Liver (tissue), 3 donors: ENCODE results near the gene PKD1L1.

Experiments used
- EGR1 ChIP-seq, 2 donors: IDR thresholded peaks; 2 replicates each; pipeline ENCODE4 v1.6.1; 2016 to 2018; ENCODE audit warnings: antibody characterized with exemption in 2 of 2, low read depth in 2 of 2
- FOXA1 ChIP-seq: IDR thresholded peaks from 2 replicates; pipeline ENCODE4 v1.6.1; 2016; ENCODE audit warnings: antibody characterized with exemption
- GABPA ChIP-seq, 2 donors: IDR thresholded peaks in 1 of 2; conservative IDR thresholded peaks in 1 of 2; 2 replicates each; pipeline ENCODE4 v1.6.1; 2016; ENCODE audit warnings: antibody characterized with exemption in 2 of 2, mild to moderate bottlenecking in 1 of 2, moderate library complexity in 1 of 2
- JUND ChIP-seq, 2 donors: IDR thresholded peaks; 2 replicates each; pipeline ENCODE4 v1.6.1; 2016; ENCODE audit warnings: antibody characterized with exemption in 2 of 2
- RAD21 ChIP-seq, 2 donors: IDR thresholded peaks; 2 replicates each; pipeline ENCODE4 v1.6.1; 2016; ENCODE audit warnings: antibody characterized with exemption in 2 of 2, mild to moderate bottlenecking in 2 of 2
- RXRA ChIP-seq, 2 donors: IDR thresholded peaks; 2 replicates each; pipeline ENCODE4 v1.6.1; 2017 to 2018; ENCODE audit warnings: antibody characterized with exemption in 2 of 2, mild to moderate bottlenecking in 1 of 2
- SP1 ChIP-seq: IDR thresholded peaks from 2 replicates; pipeline ENCODE4 v1.6.1; 2018; ENCODE audit warnings: antibody characterized with exemption, mild to moderate bottlenecking
- TAF1 ChIP-seq: conservative IDR thresholded peaks from 2 replicates; pipeline ENCODE4 v1.6.1; 2016; ENCODE audit warnings: antibody characterized with exemption, mild to moderate bottlenecking
- TF ChIP-seq, protein P1 (sequence below): IDR thresholded peaks from 2 replicates; pipeline ENCODE4 v1.6.1; 2016; ENCODE audit warnings: antibody characterized with exemption
- TF ChIP-seq, protein P2 (sequence below): fragments of 150-350 bp; IDR thresholded peaks from 2 replicates; pipeline ENCODE4 v1.5.1; 2017; ENCODE audit warnings: improper control_type of control experiment, low read depth, low read length; ENCODE audit not compliant: missing input control
- TF ChIP-seq, protein P3 (sequence below): IDR thresholded peaks from 2 replicates; pipeline ENCODE4 v1.6.1; 2016; ENCODE audit warnings: antibody characterized with exemption
- TF ChIP-seq, protein P4 (sequence below): IDR thresholded peaks from 2 replicates; pipeline ENCODE4 v1.6.1; 2016; ENCODE audit warnings: antibody characterized with exemption
- donor health status: healthy.
- donor health status: healthy.

DNA sequence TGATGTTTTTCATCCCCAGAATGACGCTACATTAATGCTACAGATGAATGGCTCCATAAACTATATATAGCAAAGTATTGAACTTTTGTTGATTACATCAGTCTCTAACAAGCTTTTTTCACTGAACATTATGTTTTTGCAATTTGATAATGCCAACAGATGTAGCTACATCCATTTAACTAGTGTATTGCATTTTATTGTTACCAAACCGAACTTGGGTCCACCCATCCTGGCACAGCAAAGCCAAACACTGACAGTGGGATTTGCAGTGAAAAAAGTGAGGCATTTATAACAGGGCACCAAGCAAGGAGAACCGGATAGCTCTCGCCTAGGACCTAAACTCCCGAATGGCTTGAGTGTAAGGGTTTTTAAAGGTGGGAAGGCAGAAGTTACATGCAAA lies 183.5 kb downstream of the PKD1L1 start:
- TF ChIP-seq, protein P1, sequence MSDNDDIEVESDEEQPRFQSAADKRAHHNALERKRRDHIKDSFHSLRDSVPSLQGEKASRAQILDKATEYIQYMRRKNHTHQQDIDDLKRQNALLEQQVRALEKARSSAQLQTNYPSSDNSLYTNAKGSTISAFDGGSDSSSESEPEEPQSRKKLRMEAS, result no peak
- TF ChIP-seq, protein P2, sequence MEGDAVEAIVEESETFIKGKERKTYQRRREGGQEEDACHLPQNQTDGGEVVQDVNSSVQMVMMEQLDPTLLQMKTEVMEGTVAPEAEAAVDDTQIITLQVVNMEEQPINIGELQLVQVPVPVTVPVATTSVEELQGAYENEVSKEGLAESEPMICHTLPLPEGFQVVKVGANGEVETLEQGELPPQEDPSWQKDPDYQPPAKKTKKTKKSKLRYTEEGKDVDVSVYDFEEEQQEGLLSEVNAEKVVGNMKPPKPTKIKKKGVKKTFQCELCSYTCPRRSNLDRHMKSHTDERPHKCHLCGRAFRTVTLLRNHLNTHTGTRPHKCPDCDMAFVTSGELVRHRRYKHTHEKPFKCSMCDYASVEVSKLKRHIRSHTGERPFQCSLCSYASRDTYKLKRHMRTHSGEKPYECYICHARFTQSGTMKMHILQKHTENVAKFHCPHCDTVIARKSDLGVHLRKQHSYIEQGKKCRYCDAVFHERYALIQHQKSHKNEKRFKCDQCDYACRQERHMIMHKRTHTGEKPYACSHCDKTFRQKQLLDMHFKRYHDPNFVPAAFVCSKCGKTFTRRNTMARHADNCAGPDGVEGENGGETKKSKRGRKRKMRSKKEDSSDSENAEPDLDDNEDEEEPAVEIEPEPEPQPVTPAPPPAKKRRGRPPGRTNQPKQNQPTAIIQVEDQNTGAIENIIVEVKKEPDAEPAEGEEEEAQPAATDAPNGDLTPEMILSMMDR, result no peak
- TF ChIP-seq JUND (IDR thresholded peaks at IDR 0.05) (no peak), TAF1 (no peak), SP1 (no peak), GABPA (IDR thresholded peaks at IDR 0.05 in 1 of 2, conservative IDR thresholded peaks at IDR 0.05 in 1 of 2) (no peak), FOXA1 (no peak), RAD21 (IDR thresholded peaks at IDR 0.05) (no peak), RXRA (IDR thresholded peaks at IDR 0.05) (no peak), EGR1 (IDR thresholded peaks at IDR 0.05; ENCODE audit: low read depth in 2 of 2) (no peak)
- TF ChIP-seq, protein P3, sequence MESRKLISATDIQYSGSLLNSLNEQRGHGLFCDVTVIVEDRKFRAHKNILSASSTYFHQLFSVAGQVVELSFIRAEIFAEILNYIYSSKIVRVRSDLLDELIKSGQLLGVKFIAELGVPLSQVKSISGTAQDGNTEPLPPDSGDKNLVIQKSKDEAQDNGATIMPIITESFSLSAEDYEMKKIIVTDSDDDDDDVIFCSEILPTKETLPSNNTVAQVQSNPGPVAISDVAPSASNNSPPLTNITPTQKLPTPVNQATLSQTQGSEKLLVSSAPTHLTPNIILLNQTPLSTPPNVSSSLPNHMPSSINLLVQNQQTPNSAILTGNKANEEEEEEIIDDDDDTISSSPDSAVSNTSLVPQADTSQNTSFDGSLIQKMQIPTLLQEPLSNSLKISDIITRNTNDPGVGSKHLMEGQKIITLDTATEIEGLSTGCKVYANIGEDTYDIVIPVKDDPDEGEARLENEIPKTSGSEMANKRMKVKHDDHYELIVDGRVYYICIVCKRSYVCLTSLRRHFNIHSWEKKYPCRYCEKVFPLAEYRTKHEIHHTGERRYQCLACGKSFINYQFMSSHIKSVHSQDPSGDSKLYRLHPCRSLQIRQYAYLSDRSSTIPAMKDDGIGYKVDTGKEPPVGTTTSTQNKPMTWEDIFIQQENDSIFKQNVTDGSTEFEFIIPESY, result no peak
- TF ChIP-seq, protein P4, sequence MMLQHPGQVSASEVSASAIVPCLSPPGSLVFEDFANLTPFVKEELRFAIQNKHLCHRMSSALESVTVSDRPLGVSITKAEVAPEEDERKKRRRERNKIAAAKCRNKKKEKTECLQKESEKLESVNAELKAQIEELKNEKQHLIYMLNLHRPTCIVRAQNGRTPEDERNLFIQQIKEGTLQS, result no peak
